ENCODE data around the gene ATP1B2.

DNA sequence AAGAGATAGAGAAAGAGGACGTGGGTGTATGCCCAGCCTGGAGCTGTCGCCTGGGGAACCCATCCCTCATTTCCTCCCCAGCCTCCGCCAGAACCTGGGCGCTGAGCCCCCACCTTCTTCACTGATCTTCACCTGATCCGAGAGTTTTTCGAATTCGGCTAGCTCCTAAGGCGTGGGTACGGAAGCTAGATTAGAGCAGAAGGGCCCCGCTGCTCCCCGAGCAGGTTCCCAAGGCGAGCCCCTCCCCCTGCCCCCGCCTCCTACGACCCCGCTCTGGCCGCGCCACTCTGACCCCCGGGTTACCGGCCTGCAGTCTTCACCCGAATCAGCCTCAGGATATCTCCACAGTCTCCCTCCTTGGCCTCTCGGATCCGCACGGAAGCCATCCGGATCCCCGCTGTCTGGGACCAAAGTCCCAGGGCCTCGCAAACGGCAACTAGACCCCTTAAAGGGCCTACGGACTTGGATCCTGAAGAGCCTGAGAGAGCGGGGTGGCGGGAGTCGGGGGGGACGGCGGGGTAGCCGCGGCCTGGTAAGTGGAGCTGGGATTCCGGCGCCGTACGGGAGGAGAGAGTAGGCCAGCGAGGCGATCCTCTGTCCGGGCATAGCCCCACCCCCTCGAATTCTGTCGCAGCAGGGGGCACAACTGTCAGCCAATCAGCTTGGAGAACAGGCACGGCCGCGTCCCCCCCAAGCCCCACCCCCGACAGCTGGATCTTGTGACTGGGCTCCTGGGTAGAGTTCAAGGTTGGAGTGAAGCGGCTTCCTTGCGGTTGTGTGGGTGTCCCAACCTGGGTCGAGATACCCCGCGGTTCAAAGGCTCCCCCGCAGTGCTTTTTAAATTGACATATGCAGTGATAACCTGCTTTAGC is 23.2 kb upstream of the ATP1B2 start, which contains the start of gene SAT2:
- TF ChIP-seq CTCF (IDR thresholded peaks at IDR 0.05) (no peak), POLR2A (IDR thresholded peaks at IDR 0.05) (peak in 1 of 2 donors; percentile 77), POLR2AphosphoS5 (IDR thresholded peaks at IDR 0.05; ENCODE audit: insufficient read depth in 1 of 2, low read depth in 1 of 2) (peak; percentile 59 to 94)

Data from vagina (tissue), 2 donors.